NCI-H226 (cell line): ENCODE data around the gene ALCAM.

Experiments
- DNase-seq: peaks from one replicate; pipeline ENCODE4 v3.0.0-alpha.2; 2015

The ALCAM gene

GRCh38 chr3:105497386-105497785 lies 130.7 kb downstream of the ALCAM start:
- no peak for DNase-seq

GRCh38 chr3:105499961-105500360 lies 133.3 kb downstream of the ALCAM start:
- DNase-seq: no peak

- no peak for DNase-seq
Measured at GRCh38 chr3:105502333-105502732, 135.6 kb downstream of the ALCAM start.

GRCh38 chr3:105503191-105503593 lies 136.5 kb downstream of the ALCAM start:
- no peak for DNase-seq

- no peak for DNase-seq
Measured at GRCh38 chr3:105504440-105504951, 137.8 kb downstream of the ALCAM start.

GRCh38 chr3:105505170-105505569 lies 138.5 kb downstream of the ALCAM start:
- no peak for DNase-seq

- no peak for DNase-seq
Measured at GRCh38 chr3:105511031-105511430, 144.3 kb downstream of the ALCAM start.

GRCh38 chr3:105512061-105512460 lies 145.4 kb downstream of the ALCAM start:
- no peak for DNase-seq

- peak; percentile 77 for DNase-seq
Measured at GRCh38 chr3:105513042-105513441, 146.3 kb downstream of the ALCAM start.

- DNase-seq: no peak
Measured at GRCh38 chr3:105513886-105514285, 147.2 kb downstream of the ALCAM start.

GRCh38 chr3:105515372-105515771 lies 148.7 kb downstream of the ALCAM start:
- DNase-seq: no peak

GRCh38 chr3:105516972-105517371 lies 150.3 kb downstream of the ALCAM start:
- no peak for DNase-seq

GRCh38 chr3:105518203-105518602 lies 151.5 kb downstream of the ALCAM start:
- DNase-seq: no peak

- peak; percentile 49 for DNase-seq
Measured at GRCh38 chr3:105518806-105519418, 152.2 kb downstream of the ALCAM start.

GRCh38 chr3:105521770-105522169 lies 155.1 kb downstream of the ALCAM start:
- DNase-seq: no peak

- no peak for DNase-seq
Measured at GRCh38 chr3:105523501-105523900, 156.8 kb downstream of the ALCAM start.

GRCh38 chr3:105525531-105525930 lies 158.8 kb downstream of the ALCAM start:
- no peak for DNase-seq

GRCh38 chr3:105526360-105527111 lies 159.8 kb downstream of the ALCAM start:
- DNase-seq: no peak

- DNase-seq: no peak
Measured at GRCh38 chr3:105527535-105527934, 160.8 kb downstream of the ALCAM start.

GRCh38 chr3:105527949-105528348 lies 161.2 kb downstream of the ALCAM start:
- DNase-seq: peak; percentile 28

- no peak for DNase-seq
Measured at GRCh38 chr3:105528955-105529354, 162.2 kb downstream of the ALCAM start.

- no peak for DNase-seq
Measured at GRCh38 chr3:105529456-105529855, 162.7 kb downstream of the ALCAM start.

GRCh38 chr3:105532251-105532650 lies 165.5 kb downstream of the ALCAM start:
- peak; percentile 36 for DNase-seq

- DNase-seq: peak; percentile 13
Measured at GRCh38 chr3:105533960-105534359, 167.3 kb downstream of the ALCAM start.
